Measurements from ENCODE around the gene GOLGA6L2.

DNA sequence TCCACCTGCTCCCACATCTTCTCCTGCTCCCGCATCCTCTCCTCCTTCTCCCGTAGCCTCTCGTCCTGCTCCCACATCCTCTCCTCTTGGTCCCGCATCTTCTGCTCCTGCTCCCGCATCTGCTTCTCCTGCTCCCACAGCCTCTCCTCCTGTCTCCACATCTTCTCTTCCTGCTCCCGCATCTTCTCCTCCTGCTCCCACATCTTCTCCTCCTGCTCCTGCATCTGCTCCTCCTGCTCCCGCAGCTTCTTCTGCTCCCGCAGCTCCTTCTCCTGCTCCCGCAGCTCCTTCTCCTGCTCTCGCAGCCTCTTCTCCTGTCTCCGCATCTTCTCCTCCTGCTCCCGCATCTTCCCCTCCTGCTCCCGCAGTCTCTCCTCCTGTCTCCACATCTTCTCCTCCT is 5.8 kb downstream of the GOLGA6L2 start:
- TF ChIP-seq ZFP30 (CRISPR knock-in tag; IDR thresholded peaks at IDR 0.05): no peak
- no peak for TF ChIP-seq TOX (CRISPR knock-in tag; IDR thresholded peaks at IDR 0.05; ENCODE audit: borderline replicate concordance)
- TF ChIP-seq ARNTL (CRISPR knock-in tag; IDR thresholded peaks at IDR 0.05; ENCODE audit: borderline replicate concordance, low read depth): no peak
- no peak for TF ChIP-seq CSDC2 (CRISPR knock-in tag; IDR thresholded peaks at IDR 0.05)
- TF ChIP-seq, protein P1, sequence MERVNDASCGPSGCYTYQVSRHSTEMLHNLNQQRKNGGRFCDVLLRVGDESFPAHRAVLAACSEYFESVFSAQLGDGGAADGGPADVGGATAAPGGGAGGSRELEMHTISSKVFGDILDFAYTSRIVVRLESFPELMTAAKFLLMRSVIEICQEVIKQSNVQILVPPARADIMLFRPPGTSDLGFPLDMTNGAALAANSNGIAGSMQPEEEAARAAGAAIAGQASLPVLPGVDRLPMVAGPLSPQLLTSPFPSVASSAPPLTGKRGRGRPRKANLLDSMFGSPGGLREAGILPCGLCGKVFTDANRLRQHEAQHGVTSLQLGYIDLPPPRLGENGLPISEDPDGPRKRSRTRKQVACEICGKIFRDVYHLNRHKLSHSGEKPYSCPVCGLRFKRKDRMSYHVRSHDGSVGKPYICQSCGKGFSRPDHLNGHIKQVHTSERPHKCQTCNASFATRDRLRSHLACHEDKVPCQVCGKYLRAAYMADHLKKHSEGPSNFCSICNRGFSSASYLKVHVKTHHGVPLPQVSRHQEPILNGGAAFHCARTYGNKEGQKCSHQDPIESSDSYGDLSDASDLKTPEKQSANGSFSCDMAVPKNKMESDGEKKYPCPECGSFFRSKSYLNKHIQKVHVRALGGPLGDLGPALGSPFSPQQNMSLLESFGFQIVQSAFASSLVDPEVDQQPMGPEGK (CRISPR knock-in tag; IDR thresholded peaks at IDR 0.05; ENCODE audit: borderline replicate concordance): no peak
- no peak for TF ChIP-seq ZFP3 (CRISPR knock-in tag; IDR thresholded peaks at IDR 0.05)
- TF ChIP-seq RARB (CRISPR knock-in tag; IDR thresholded peaks at IDR 0.05): no peak
- no peak for TF ChIP-seq ZNF8 (CRISPR knock-in tag; IDR thresholded peaks at IDR 0.05)
- no peak for TF ChIP-seq TCF4 (CRISPR knock-in tag; IDR thresholded peaks at IDR 0.05; ENCODE audit: borderline replicate concordance)
- TF ChIP-seq, protein P2, sequence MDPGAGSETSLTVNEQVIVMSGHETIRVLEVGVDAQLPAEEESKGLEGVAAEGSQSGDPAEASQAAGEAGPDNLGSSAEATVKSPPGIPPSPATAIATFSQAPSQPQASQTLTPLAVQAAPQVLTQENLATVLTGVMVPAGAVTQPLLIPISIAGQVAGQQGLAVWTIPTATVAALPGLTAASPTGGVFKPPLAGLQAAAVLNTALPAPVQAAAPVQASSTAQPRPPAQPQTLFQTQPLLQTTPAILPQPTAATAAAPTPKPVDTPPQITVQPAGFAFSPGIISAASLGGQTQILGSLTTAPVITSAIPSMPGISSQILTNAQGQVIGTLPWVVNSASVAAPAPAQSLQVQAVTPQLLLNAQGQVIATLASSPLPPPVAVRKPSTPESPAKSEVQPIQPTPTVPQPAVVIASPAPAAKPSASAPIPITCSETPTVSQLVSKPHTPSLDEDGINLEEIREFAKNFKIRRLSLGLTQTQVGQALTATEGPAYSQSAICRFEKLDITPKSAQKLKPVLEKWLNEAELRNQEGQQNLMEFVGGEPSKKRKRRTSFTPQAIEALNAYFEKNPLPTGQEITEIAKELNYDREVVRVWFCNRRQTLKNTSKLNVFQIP (CRISPR knock-in tag; IDR thresholded peaks at IDR 0.05; ENCODE audit: borderline replicate concordance, low read depth): no peak
- no peak for TF ChIP-seq PPARA (CRISPR knock-in tag; IDR thresholded peaks at IDR 0.05; ENCODE audit: borderline replicate concordance)

All from SK-N-SH treated with all-trans-retinoic acid at 6 μM for 48 hours (cell line).